T-helper 1 cell treated with Interleukin-12 subunit alpha and Interleukin-12 subunit beta and Interleukin-4 antibody, amounts not matched to agents 30 ng/mL and 1 ng/mL, for 36 hours (primary cell): Measurements from ENCODE around the gene HADH. TPM values are rescaled to one million over a fixed set of nuclear protein-coding genes. Genes with fewer than 3 reads are reported as not detected.
"Not testable (repeated sequence)": the region's sequence is repeated elsewhere in the genome, so short reads cannot be mapped to it uniquely, and the experiment has no call there.

Experiments used
- intact Hi-C: fragments of 100-400 bp; cut with micrococcal nuclease; formaldehyde crosslinking; loops from one replicate; pipeline ENCODE4 v1.15.1; 2024
- total RNA-seq: library from RNA; stranded (reverse); gene quantifications from 2 replicates; pipeline ENCODE4 v1.2.3, GENCODE V29; 2022

HADH gene
- 33.5 and 34.0 TPM in 2 replicates for total RNA-seq

DNA sequence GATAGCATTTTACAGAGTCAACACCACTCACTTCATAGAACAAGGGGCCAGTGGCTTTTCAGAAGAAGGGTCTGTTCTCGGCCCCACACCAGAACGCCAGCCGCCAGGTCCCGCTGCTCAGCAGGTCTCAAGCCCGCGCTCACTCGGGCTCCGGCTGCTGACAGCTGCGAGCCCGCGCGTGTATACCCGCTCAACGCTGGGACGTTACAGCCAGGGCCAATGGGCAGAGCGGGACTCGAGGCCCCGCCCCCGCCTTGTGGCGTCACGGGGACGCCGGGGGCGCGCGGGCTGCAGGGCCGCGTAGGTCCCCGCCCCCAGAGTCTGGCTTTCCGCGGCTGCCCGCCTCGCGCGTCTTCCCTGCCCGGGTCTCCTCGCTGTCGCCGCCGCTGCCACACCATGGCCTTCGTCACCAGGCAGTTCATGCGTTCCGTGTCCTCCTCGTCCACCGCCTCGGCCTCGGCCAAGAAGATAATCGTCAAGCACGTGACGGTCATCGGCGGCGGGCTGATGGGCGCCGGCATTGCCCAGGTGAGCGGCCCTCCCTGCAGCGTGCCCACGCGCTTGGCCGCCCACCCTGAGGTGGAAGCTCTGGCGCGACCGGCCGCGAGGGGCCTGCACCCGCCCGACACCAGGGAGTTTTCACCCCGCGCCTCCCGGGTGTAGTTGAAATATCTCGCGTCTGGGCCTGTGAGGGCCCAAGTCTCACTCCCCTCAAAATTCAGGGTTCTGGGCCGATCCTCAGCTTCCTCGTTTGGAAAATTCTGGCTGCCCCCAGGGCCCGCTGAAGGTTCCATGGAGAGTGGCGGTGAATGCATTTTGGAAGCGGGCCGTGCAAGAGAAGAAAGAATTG, at the start of gene HADH:
Gene HADH, plus strand, starts transcription at position 353 of the 850 bp plus-strand sequence. Its CDS starts 44 bp downstream, at position 397.
- intact Hi-C loops, result loop anchor here (1.0 to 5.0 kb wide), 14 partner anchors 29 to 1826 kb away; partner anchors contain the start of genes AIMP1, CYP2U1, GAR1 and MCUB

GRCh38 chr4:107945809-107946208, 43.9 kb upstream of the HADH start:
- intact Hi-C loops, result no loop called here

GRCh38 chr4:107950746-107951540, 38.7 kb upstream of the HADH start:
- intact Hi-C loops, result no loop called here

GRCh38 chr4:107951551-107951950, 38.1 kb upstream of the HADH start:
- intact Hi-C loops, result no loop called here

- intact Hi-C loops, result no loop called here
Observed at GRCh38 chr4:107956011-107956410, 33.7 kb upstream of the HADH start.

DNA sequence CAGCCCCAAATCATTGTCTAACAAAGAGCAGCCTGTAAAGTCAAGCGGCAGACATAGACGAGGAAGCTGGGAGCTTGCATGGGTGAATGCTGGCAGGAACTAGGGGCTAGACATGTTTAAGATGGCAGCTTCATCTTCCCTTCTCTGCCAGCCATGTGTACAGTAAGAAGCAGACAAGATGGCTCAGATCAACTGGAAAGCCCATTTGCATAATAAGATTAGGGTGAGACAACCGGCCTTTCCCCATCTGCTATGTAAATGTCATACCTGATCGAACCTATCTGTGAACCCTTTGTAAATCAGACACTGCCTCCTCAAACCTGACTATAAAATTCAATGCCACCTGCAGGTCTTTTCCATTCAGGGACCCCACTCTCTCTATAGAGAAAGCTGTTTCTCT, 22.8 kb upstream of the HADH start:
- intact Hi-C loops, result no loop called here

DNA sequence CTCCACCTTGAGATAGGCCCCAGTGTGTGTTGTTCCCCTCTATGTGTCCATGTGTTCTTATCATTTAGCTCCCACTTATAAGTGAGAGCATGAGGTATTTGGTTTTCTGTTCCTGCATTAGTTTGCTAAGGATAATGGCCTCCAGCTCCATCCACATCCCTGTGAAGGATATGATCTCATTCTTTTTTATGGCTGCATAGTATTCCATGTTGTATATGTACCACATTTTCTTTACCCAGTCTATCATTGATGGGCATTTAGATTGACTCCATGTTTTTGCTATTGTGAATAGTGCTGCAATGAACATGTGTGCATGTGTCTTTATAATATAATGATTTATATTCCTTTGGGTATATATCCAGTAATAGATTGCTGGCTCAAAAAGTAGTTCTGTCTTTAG, 22.2 kb upstream of the HADH start:
- intact Hi-C loops, result not testable (repeated sequence)

- intact Hi-C loops, result not testable (repeated sequence)
Observed at GRCh38 chr4:107967921-107968320, 21.8 kb upstream of the HADH start.

DNA sequence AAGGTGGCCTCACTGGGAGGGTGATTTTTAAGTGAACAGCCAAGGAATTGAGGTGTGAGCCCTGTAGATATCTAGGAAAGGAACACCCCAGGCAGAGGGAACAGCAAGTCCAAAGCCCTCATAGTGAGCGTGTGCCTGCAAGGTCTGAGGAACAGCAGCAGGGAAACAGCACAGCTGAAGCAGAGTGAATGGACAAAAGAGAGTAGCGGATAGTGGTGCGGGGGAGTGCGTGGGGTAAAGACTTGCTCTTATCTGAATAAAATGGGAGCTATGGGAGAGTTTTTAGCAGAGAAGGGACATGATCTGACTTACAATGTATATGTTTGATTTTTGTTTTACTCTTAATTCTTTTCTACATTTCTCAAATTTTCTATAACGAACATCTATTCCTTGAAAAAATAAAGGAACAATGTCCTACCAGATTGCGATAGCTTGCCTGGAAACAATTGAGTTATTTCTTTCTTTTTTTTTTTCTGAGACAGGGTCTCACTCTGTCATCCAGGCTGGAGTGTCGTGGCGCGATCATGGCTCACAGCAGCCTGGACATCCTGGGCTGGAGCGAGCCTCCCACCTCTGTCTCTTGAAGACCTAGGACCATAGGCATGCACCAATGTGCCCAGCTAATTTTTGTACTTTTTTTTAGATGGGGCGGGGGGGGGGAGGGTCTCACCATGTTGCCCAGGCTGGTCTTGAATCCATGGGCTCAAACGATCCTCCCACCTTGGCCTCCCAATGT, 19.5 kb upstream of the HADH start:
- intact Hi-C loops, result no loop called here

GRCh38 chr4:107972605-107973004, 17.1 kb upstream of the HADH start:
- intact Hi-C loops, result no loop called here

DNA sequence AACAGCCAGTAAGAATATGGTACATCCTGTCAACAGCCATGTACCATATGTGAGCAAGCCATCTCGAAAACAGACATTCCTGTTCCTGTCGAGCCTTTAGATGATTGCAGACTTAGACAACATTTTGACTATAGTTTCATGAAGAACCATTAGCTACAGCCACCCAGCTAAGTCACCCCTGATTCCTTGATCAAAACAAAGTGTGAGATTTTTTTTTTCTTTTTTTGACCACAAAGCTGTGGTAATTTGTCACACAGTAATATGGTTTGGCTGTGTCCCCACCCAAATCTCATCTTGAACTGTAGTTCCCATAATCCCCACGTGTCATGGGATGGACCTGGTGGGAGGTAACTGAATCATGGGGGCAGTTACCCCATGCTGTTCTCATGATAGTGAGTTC, 15.2 kb upstream of the HADH start:
- intact Hi-C loops, result no loop called here

DNA sequence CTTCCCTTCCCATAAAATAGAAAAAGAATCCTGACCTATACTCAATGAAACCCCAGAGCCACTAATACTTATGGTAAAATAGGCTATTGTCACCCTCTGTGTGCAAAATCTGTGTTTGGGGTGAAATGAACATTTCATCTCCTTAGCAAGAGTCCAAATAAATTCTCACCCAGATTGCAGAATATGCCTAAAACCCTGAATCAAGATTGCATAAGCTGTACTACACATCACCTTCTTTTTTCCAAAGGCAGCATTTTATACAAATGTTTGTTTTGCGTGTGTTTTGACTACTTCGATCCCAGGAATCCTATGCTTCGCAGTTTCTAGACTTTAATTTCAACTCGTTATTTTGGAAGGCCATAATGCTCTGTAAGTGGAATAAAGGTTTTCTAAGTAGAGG, 12.2 kb upstream of the HADH start:
- intact Hi-C loops, result no loop called here

DNA sequence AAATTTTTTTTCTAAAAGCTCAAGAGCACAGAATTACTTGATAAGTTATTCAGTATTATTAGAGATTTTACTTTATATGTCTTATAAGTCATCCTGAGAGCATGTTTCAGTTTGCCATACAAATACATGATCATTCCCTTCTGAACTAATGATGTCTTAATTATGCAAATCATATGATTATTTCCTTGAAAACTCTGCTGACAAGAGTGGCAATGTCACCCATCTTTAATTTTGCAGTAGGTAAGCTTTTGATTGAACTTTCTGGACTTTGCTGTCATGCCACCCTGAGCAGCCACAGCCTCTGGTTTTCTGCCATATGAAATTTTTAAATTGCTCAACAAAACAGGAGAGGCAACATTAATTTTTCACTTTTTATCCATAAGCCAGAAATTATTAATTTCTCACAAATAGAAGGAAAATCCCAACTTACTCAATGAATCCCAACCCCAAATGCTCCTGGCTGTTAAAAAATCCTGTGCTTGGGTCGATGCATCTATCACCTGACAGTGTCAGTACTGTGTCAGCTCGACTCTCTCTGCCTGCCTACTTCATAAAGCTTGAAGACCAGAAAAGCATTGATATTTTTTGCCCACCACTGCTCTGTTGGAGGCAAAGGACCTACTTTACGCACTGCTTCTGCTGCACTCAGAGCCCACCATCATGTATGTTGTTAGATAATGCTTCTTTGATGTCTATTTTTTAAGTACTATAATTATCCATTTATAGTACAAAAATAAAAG, 11.6 kb upstream of the HADH start:
- intact Hi-C loops, result no loop called here

- intact Hi-C loops, result no loop called here
Observed at GRCh38 chr4:107978716-107979451, 10.8 kb upstream of the HADH start.

- intact Hi-C loops, result loop anchor here (2.0 to 5.0 kb wide), 3 partner anchors 983 to 1741 kb away; partner anchors contain the start of gene MCUB
Observed at GRCh38 chr4:107987916-107988762, 1.6 kb upstream of the HADH start.

GRCh38 chr4:107988763-107989035, 990 bp upstream of the HADH start:
- intact Hi-C loops, result loop anchor here (1.0 to 5.0 kb wide), 14 partner anchors 30 to 1827 kb away; partner anchors contain the start of genes AIMP1, CYP2U1, GAR1 and MCUB

- intact Hi-C loops, result loop anchor here (1.0 to 5.0 kb wide), 14 partner anchors 29 to 1826 kb away; partner anchors contain the start of genes AIMP1, CYP2U1, GAR1 and MCUB
Observed at GRCh38 chr4:107989162-107989536, 540 bp upstream of the HADH start.

GRCh38 chr4:107991945-107992630, 2.4 kb downstream of the HADH start:
- intact Hi-C loops, result no loop called here

- intact Hi-C loops, result no loop called here
Observed at GRCh38 chr4:107993969-107994368, 4.3 kb downstream of the HADH start.
